Posterior vena cava (tissue), 2 donors: Measurements from ENCODE around the gene SYNPR. TPM values are rescaled to one million over a fixed set of nuclear protein-coding genes. Genes with fewer than 3 reads are reported as not detected.

Experiments
- DNase-seq: peaks from one replicate; pipeline ENCODE4 v3.0.0-alpha.2; 2020; ENCODE audit warnings: low spot score
- intact Hi-C, 2 donors: fragments of 100-400 bp; cut with DNase I; formaldehyde crosslinking; loops; one replicate each; pipeline versions ENCODE4 v1.14.1 to v1.14.2; 2022 to 2023
- total RNA-seq, 2 donors: library from RNA; stranded (reverse); fragmentation: NEBNext Ultra II Directional; extraction: Animal tissue kit (Norgen Biotek cat#: 25700); gene quantifications; one replicate each; pipeline ENCODE4 v1.2.1, GENCODE V29; 2021
- donor health status: DM: yes; HTN: yes; CAD: no.
- donor health status: DM: yes; HTN: yes; CAD: no.

SYNPR gene
- total RNA-seq, 2 donors from 2014 or later = not detected

DNA sequence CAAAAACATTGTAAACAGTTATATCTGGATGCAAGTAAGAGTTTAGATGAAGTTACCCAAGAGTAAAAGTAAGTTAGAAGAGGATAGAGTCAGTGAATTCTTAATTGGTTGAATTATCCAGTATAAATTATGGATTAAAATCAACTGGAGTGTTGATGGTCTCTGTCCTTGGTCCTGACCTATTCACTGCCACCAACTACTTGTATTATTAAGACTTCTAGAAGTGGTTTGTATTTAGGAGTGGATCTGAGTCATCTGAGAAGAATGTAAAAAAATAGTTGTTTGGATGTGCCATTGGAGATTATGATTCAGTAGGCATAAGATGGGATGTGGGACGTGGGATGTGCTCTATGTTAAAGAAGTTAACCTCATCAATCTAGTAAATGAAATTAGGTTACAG is 86.4 kb downstream of the SYNPR start:
- DNase-seq = no peak
- intact Hi-C loops = no loop called here

DNA sequence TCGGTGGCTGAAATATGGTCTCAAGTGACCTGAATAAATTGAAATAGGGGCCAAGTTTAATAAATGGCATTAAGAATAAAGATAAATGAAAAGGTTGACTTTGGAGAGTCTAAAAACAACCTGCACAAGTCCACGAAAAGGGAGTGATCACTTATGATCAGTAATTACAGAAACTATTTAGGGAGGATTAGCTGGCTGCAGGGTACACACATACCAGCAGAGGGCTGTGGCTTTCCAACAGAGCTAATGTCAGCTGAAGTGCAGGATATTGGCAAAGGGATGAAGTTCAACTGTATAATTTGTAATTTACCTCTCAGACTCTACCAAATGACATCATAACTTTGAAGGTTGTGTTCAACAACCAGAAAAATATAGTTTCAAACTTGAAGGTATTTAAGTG is 86.8 kb downstream of the SYNPR start:
- intact Hi-C loops = no loop called here
- DNase-seq = no peak

DNA sequence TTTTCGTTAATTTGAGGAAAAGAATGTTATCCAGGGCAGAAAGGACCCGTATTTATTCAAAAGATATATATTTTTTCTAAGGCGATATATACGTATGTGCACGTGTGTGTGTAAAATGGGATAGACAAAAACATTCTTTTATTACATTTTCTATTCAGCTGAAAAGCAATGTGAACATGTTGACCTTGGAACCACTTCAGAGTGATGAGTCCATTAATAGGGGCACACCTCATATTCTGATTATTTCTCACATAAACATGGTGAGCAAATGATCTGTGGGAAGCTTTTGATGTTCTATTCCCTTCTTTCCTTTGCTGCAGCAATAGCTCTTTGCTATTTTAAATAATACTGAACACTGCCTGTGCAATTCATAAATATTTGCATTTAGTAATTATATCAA is 87.6 kb downstream of the SYNPR start:
- intact Hi-C loops = no loop called here

DNA sequence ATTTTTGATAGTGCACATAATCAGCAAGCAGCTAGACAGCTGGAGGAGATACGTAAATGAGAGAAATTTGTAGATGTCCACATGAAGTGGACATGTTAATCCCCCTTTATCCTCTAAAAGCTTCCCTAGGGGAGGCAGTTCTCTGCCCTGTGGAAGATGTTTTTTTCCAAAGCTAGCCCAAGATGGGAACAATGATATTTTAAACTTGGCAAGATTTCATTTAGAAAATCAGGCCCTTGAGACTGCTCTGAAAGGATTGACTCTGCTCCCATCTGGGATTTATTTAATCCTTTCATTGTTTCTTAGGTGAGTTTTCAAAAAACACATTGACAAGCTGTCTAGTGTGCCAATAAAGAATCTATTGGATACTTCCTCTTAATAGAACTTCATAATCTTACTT is 92.0 kb downstream of the SYNPR start:
- intact Hi-C loops = loop anchor here in 1 of 2 donors (5.0 kb wide), 1 partner anchor 652 kb away; the partner anchor contains the start of gene PSMD6
- DNase-seq = no peak

More for the DNA sequence above, 87.6 kb downstream of the SYNPR start:
- no peak for DNase-seq

DNA sequence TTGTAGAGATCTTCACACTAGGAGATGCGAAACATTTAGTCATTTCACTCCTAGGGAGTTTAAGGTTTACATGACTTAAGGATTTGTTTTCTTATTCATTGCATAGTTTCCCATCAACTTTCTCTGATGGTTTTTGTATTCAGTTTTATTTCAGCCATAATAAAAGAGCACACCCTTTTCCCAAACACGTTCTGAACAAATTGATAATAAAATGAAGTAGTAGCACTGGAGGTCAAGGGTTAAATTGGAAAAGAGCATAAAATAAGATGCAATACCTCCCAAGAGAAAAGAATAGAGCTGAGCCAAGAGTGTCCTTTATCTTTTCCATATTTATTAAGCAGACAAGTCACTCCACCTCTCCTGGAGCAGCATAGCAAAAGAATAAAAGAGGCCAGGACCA is 104.9 kb downstream of the SYNPR start:
- intact Hi-C loops = no loop called here

DNA sequence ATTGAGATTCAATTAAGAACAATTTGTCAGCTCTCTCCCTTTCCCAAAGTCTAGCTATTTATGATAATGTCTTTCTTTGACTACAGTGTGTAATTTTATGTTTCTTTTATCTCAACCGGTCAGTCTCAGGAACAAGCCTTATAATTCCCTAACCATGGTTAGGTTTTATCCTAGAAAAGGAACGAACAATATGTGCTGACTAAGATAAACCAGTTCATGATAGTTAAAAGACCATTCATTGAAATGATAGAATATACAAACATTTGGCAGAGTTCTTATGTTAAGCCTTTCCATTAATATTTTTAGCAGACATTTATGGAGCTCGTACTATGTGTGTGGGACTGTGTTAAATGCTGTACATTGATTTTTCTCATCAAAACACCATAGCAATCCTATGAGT is 106.3 kb downstream of the SYNPR start:
- intact Hi-C loops = no loop called here
- DNase-seq = no peak

More for the DNA sequence above, 104.9 kb downstream of the SYNPR start:
- no peak for DNase-seq

DNA sequence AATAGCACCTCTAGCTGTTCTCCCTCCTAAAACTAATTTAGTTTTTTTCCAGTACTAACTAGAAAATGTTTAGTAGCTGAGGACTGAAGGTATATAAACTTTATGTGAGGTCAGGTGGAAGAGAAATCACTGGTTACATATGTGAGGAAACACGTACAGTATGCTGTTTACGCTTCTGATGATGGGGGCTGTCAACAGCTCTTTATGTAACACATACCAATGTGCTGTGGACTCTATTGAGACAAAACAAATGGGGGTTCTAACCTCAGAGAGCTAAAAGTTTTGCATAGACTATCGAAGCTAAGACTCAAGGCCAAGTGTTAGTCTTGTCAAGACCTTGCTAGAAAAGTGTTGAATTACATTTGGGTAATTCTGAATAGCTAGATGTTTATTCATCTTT is 107.5 kb downstream of the SYNPR start:
- no peak for DNase-seq
- intact Hi-C loops = no loop called here

DNA sequence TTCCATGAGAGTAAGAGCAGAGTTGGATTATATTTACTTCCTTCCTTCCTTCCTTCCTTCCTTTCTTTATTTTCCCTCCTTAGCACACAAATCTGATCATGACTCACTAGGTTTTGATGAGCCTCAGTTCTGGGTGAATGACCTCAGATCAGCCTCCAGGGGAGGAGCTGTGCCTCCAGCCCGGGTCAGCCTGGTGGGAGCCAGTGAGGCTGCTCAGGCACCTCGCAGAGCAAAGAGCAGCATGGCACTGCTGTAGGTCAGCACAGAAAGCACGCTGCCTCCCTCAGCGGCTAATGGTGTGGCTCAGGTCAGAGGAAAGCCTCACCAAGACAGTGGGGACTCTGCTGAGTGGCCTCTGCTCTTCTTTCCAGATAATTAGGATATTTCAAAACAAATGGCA is 108.5 kb downstream of the SYNPR start:
- intact Hi-C loops = no loop called here
- no peak for DNase-seq

DNA sequence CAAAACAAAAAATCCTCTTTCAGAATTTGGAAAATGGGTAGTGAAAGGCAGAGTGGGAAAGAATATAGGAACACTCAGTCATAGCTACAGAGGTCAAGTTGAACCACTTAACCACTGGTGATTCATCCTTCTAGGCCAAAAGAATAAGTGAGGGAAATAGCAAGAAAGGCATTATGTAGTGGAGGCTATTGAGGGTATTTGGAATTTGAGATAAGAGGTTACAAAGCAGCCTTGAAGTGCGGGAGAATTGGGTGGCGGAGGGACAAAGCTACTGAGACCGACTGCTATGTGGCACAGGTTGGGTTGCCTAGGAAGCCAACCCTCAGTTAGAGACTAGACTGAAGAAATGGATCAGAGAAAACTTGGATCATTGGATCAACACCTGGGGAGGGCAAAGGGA is 109.5 kb downstream of the SYNPR start:
- intact Hi-C loops = no loop called here
- no peak for DNase-seq

DNA sequence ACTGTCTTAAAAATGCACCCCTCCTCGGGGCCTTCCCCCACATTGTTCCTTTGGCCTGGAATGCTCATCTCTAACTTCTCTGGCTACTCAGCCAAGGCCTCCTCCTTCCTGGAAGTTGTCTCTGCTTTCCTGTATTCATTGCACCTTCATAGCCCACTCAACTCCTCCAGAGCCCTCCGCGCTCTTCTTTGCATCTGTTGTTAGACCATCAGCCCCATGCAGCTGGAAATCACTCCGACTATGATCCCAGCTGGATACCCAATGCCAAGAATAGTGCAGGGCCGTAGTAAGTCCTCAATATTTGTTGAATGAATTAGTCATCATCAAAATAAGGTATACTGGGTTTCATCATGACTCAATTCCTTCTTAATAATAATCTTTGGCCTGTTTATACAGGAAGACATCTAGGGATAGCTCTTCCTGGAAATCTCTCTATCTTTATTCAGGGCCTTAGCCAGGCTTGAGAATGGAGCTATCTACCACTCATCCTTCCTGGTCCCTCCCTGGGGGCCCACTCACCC is 112.7 kb downstream of the SYNPR start:
- no peak for DNase-seq
- intact Hi-C loops = no loop called here

DNA sequence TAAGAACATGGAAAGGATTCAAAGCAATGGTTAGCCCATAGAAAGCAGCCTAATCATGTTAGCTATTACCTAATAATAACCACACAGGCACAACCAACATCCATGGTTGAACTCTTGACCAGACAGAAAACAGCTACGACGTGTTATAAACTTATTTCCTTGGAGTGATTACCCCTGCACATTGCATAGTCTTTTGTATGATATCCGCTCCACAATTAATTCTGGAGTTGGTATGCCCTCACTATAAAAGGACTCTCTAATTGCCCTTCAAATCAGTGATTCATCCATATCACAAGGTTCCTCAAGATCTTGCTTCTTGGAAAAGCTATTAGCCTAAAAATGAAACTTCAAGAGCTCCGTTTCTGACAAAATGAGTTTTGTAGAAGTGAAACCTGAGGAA is 117.9 kb downstream of the SYNPR start:
- no peak for DNase-seq
- intact Hi-C loops = no loop called here

DNA sequence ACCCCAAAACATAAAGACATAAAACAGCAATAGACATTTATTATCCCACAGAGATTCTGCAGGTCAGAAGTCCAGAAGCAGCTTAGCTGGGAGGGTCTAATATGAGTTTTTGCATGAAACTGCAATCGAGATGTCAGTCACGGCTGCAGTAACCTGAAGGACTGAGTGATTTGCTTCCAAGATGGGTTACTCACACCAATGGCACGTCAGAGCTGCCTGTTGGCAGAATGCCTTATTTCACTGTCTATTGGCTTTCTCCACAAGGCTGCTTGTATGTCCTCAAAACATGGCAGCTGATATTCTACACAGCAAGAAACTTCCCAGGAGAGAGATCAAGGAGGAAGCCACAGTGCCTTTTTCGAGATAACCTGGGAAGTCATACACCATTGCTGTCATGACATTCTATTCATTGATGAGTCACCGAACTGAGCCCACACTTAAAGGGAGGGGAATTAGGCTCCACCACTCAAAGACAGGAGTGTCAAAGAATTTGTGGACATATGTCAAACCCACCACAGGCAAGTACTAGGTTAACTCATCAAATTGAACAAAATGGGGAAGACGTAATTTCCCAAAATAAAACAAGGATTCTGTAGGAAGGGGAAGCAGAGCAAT is 122.2 kb downstream of the SYNPR start:
- DNase-seq = no peak
- intact Hi-C loops = no loop called here

DNA sequence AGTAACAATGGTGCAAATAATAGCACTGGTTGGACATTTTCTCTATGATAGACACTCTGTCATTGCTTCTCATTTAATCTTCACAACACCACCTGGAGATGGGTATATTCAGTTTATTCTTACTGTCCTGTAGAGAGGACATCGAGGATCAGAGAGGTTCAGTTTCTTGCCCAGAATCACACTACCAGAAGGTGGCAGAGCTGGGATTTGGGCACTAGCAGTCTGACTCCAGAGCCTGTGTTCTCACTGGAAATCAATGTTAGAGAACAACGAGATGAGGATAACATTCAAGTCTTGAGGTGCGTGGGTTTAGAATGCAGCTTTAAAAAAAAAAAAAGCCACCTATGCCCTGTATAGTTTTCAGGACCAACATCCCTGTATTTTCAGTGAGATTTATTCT is 127.8 kb downstream of the SYNPR start:
- intact Hi-C loops = no loop called here

DNA sequence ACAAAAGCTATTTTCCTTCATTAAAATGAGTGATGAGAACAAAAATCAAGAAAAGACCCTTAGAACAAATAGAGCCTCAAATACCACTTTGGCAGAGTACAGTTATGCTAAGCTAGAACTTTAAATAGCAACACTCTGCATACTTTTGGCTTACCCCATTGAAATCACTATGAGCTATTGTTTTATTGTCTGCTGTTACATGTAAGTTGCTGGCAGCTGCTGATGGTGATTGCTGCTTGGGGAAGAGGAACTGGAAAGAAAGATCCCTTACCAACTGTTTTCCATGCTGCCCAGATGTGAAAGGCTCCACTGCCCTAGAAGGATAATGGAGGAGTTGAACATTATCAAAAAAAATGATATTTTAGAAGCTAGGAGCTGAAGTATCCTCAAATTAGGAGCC is 135.4 kb downstream of the SYNPR start:
- intact Hi-C loops = no loop called here

More for the DNA sequence above, 127.8 kb downstream of the SYNPR start:
- DNase-seq = no peak

DNA sequence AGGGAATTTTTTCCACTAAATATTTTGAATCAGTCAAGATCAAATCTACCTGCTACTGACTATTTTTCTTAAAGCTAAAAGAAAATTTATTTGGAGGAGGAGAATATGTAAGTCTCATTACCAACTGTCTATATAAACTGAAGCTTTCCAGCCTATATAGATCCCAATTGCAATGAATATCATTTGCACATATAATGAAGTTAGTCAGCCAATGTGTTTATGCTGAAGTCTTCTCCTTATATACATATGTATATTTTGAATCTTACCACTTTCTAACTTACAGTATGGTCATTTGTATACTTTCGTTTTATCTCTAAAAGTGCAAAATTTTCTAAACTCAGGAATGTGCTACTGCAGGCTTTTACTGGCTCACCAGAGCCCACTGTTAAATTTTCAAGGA is 136.5 kb downstream of the SYNPR start:
- DNase-seq = no peak
- intact Hi-C loops = no loop called here

More for the DNA sequence above, 135.4 kb downstream of the SYNPR start:
- DNase-seq = no peak

DNA sequence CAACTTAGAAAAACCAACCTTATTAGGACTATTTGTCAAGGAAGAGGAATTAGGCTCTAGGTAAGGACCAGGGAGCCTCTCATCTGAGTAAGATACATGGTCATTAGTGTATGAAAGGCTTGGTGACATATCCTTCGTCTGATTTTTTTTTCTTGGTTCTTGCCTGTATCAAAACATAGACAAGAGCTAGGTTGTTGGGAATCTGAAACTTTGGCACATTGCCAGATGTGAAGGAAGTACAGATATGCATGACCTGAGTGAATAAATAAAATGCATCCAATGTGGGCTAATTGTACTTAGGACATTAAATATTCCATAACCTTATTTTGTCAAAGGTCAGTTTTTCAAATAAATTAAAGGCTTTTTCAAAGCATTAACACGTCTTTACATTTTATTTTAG is 151.8 kb downstream of the SYNPR start:
- no peak for DNase-seq
- intact Hi-C loops = no loop called here

DNA sequence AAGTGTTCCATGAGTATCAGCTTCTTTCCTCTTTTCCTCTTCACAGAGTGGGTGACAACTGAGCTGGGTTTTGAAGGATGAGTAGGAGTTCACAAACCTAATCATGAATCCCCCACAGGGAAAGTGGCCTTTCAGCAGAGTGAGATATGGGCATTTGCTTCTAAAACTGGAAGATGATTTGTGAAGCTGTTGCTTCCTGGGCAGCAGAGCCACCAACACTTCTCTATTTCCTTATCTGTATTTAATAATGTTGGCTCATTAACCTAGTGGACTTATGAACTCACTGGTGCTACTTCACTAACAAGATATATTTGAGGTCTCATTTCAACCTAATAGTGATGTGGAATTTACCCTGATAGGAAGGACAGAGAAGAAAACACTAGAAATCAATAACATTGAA is 152.8 kb downstream of the SYNPR start:
- intact Hi-C loops = no loop called here
- DNase-seq = no peak

DNA sequence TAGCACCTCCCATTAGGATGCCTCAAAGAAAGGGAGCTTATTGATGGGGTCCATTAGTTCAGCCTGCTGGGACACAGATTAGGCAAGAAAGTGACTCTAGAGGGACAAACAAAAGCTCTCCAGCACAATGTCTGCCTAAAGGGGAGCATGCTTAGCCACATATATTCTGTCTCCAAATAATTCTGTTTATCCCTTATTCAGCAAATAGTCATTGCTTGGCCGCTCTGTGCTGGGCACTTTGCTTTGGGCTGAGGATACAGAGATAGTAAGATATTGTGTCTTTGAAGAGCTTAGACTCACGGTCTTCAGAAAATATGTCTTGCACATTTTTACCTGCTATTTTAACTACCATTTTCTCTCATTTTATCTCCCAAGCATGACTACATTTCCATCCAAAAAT is 159.8 kb downstream of the SYNPR start:
- intact Hi-C loops = no loop called here

DNA sequence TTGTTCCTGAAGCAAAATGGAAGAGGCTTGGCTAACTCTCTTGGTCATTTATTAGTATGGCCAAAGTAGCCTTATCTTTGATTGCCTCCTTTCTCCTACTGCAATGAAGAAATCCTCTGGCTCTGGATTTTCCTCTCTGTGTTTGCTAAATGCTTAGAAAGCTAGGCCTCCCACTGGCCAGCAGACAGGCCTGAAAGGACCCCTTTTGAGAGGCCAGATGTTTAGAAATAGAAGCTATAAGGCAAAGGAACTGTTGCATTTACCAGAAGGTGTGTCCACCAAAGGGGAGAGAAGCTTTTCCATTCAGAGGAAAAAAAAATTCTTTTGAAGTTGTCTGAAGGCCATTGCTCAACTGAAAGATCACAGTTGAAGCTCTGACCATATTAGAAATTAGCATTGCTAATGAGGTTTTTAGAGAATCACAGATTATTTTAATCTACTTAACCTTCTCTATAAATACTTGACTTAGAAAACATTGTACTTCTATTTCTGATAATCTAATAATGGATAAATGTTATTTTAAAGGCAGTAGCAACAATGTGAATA is 160.8 kb downstream of the SYNPR start:
- intact Hi-C loops = no loop called here
- no peak for DNase-seq

More for the DNA sequence above, 159.8 kb downstream of the SYNPR start:
- DNase-seq = no peak

DNA sequence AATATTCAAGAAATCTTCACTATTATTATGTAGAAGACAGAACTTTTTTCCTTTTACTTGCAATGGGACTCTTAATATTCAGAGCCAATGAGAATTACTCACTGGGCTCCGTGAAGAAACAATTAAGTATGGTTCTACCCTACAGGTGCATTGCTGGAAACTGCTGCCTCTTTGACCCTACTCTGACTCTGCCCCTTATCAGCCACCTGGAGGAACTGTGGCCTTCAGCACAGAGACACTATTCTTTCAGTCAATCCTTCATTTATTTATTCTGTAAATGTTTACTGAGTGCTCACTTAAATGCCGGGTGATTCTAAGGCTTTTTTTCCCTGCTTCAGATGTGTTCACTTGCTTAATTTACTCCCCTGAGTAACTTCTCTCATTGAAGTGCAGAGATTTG is 163.2 kb downstream of the SYNPR start:
- intact Hi-C loops = no loop called here
- DNase-seq = no peak

DNA sequence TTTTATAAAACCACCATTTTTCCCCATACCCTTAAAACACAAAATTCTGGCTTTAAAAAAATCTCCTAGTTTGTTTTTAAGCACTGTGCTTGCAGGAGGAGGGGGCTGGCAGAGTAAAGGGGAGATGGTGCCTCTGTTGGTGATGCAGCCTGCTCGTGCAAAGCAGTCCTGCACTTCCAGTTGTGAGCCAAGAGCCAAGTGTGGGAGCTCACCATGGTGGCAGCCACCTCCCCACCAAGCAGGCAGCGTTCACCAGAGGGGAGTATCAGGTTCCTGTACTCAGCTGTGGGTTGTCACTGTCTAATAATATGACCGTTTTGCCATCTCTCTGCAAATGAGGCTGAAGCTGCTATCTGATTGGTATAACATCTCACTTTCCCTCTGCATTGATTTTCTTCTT is 164.8 kb downstream of the SYNPR start:
- intact Hi-C loops = no loop called here
- DNase-seq = no peak
